Esophagus squamous epithelium (tissue), 5 donors: ENCODE data around the gene CSTF2T. TPM values are rescaled to one million over a fixed set of nuclear protein-coding genes. Genes with fewer than 3 reads are reported as not detected.

Experiments
- DNase-seq: peaks from one replicate; lab custom pipeline; 2025; lab: John Stamatoyannopoulos, UW
- H3K27ac ChIP-seq, 4 donors: fragments of 200-600 bp; sonication (generic); one replicate each; pipeline ENCODE4 v1.5.1; 2016 to 2019; ENCODE audit warnings: mild to moderate bottlenecking in 1 of 4
- H3K27me3 ChIP-seq, 4 donors: fragments of 200-600 bp; sonication (generic); 1 replicate in 3 of 4; 2 replicates in 1 of 4; pipeline versions ENCODE4 v1.5.1 to v1.6.0; 2017 to 2021; ENCODE audit warnings: antibody characterized with exemption in 1 of 4
- H3K36me3 ChIP-seq, 3 donors: fragments of 200-600 bp; sonication (generic); one replicate each; pipeline ENCODE4 v1.5.1; 2016 to 2019
- H3K4me1 ChIP-seq, 3 donors: fragments of 200-600 bp; sonication (generic); one replicate each; pipeline ENCODE4 v1.5.1; 2017 to 2019
- H3K4me3 ChIP-seq, 4 donors: fragments of 200-600 bp; sonication (generic); 1 replicate in 3 of 4; 2 replicates in 1 of 4; pipeline ENCODE4 v1.5.1; 2016 to 2019; ENCODE audit warnings: mild to moderate bottlenecking in 2 of 4, moderate library complexity in 1 of 4
- H3K9me3 ChIP-seq, 3 donors: fragments of 200-600 bp; sonication (generic); one replicate each; pipeline ENCODE4 v1.5.1; 2016 to 2019
- POLR2A ChIP-seq, 4 donors: fragments of 450-650 bp; IDR thresholded peaks; one replicate each; pipeline ENCODE4 v1.6.1; 2017; ENCODE audit warnings: antibody characterized with exemption in 4 of 4, mild to moderate bottlenecking in 4 of 4, moderate library complexity in 3 of 4
- WGBS, 2 donors: methylation state at CpG; one replicate each; pipeline ENCODE4 v1.1.5; 2018; 5-methylcytosine and 5-hydroxymethylcytosine counted together
- intact Hi-C: fragments of 100-400 bp; cut with DNase I; formaldehyde crosslinking; loops from one replicate; pipeline ENCODE4 v1.15.0; 2022
- total RNA-seq, 4 donors: library from RNA; depleted of rRNA; stranded (reverse); fragments of >200 nt; gene quantifications; one replicate each; pipeline ENCODE4 v1.1.0, GENCODE V29; 2016
- TF ChIP-seq, protein P1 (sequence below), 6 experiments: fragments of 450-650 bp in 4 of 6; fragments of 200-600 bp in 2 of 6; sonication (generic) in 2 of 6; IDR thresholded peaks; one replicate each; pipeline ENCODE4 v1.5.1; 2016 to 2019; ENCODE audit warnings: antibody characterized with exemption in 6 of 6, mild to moderate bottlenecking in 4 of 6, moderate library complexity in 4 of 6
- donor health status: DM: yes; HTN: yes; CAD: no.

Gene CSTF2T
- total RNA-seq, 4 donors from 2014 or later, result 8.1 to 15.3 (median 12.6) TPM

DNA sequence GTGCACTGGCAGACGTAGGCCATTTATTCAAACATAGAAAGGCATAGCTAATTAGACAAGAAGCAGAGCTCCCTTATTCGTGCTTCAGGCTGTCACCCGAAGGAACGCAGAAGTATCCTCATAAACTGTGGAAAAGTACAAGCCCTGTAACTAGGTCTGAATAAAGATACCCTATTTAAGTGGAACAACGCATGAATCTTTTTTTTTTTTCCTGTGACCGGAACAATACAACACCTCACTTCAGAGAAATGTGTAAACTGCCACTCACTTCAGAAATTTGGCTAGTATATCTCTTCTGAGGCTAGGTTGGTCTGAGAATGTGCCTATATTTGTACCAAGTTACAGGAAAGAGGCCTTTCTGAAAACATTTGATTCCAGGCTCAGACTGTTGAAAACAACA, 8.0 kb upstream of the CSTF2T start:
- DNase-seq, result no peak
- Histone ChIP-seq H3K27me3 (no peaks in the 10 kb centered on the region), H3K9me3 (no peaks in the 10 kb centered on the region), H3K4me1 (peaks cover 0 to 9% (median 0%) of the 10 kb centered on the region in 3 donors), H3K27ac (no peak overlapping the region), H3K36me3 (no peaks in the 10 kb centered on the region), H3K4me3 (no peak overlapping the region)
- TF ChIP-seq, protein P1, sequence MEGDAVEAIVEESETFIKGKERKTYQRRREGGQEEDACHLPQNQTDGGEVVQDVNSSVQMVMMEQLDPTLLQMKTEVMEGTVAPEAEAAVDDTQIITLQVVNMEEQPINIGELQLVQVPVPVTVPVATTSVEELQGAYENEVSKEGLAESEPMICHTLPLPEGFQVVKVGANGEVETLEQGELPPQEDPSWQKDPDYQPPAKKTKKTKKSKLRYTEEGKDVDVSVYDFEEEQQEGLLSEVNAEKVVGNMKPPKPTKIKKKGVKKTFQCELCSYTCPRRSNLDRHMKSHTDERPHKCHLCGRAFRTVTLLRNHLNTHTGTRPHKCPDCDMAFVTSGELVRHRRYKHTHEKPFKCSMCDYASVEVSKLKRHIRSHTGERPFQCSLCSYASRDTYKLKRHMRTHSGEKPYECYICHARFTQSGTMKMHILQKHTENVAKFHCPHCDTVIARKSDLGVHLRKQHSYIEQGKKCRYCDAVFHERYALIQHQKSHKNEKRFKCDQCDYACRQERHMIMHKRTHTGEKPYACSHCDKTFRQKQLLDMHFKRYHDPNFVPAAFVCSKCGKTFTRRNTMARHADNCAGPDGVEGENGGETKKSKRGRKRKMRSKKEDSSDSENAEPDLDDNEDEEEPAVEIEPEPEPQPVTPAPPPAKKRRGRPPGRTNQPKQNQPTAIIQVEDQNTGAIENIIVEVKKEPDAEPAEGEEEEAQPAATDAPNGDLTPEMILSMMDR (IDR thresholded peaks at IDR 0.05), result no peak
- TF ChIP-seq POLR2A (IDR thresholded peaks at IDR 0.05), result no peak
- 83 to 86% methylated on average over 6 of the region's 6 CpGs for WGBS, 2 donors
- intact Hi-C loops, result no loop called here

DNA sequence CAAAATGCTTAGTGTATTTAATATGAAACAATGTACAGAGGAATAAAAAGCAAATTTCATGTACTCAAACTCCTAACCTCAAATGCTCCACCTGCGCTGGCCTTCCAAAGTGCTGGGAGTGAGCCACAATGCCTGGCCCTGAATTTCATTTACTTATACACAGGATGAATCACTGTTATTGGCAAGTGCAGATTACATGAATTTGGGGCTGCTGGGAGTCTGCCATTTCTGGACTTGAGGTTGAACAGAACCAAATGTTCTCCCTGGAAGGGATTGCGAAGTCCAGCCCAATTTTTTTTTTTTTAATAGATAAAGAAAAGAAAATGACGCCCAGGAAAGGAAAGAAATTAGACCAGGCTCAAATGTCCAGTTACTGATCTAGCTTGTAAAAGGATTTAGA, 6.8 kb upstream of the CSTF2T start:
- TF ChIP-seq, protein P1 (IDR thresholded peaks at IDR 0.05), result no peak
- TF ChIP-seq POLR2A (IDR thresholded peaks at IDR 0.05), result no peak
- DNase-seq, result no peak
- Histone ChIP-seq H3K4me3 (no peak overlapping the region), H3K4me1 (peaks cover 0 to 9% (median 0%) of the 10 kb centered on the region in 3 donors), H3K27ac (peak overlapping the region in 1 of 4 donors; percentile 37), H3K27me3 (no peaks in the 10 kb centered on the region), H3K9me3 (no peaks in the 10 kb centered on the region), H3K36me3 (no peaks in the 10 kb centered on the region)
- WGBS, 2 donors, result 24 to 59% methylated on average over 3 of the region's 3 CpGs
- intact Hi-C loops, result no loop called here

DNA sequence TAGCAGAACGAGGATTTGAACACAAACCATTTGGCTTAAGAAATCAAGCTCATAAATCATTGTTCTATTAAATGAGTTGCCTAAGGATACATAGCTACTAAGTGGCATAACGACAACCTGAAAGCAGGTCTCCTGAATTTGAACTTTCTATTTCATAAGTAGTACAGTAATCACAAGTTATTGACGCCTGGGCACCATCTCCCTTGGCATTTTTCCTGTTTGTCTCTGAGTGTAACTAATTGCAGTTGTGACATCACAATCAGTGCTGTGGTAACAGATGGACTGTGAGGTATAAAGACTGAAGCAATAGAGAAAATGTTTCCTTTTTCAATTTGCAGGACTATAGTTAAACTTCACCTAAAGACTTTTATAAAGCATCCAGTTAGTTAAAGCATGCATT, 6.4 kb upstream of the CSTF2T start:
- DNase-seq, result no peak
- intact Hi-C loops, result no loop called here
- TF ChIP-seq POLR2A (IDR thresholded peaks at IDR 0.05), result no peak
- TF ChIP-seq, protein P1 (IDR thresholded peaks at IDR 0.05), result no peak
- WGBS, 2 donors, result 26 to 50% methylated on average over 3 of the region's 3 CpGs
- Histone ChIP-seq H3K4me1 (peaks cover 0 to 10% (median 0%) of the 10 kb centered on the region in 3 donors), H3K9me3 (no peaks in the 10 kb centered on the region), H3K27me3 (no peaks in the 10 kb centered on the region), H3K4me3 (no peak overlapping the region), H3K27ac (no peak overlapping the region), H3K36me3 (no peaks in the 10 kb centered on the region)

DNA sequence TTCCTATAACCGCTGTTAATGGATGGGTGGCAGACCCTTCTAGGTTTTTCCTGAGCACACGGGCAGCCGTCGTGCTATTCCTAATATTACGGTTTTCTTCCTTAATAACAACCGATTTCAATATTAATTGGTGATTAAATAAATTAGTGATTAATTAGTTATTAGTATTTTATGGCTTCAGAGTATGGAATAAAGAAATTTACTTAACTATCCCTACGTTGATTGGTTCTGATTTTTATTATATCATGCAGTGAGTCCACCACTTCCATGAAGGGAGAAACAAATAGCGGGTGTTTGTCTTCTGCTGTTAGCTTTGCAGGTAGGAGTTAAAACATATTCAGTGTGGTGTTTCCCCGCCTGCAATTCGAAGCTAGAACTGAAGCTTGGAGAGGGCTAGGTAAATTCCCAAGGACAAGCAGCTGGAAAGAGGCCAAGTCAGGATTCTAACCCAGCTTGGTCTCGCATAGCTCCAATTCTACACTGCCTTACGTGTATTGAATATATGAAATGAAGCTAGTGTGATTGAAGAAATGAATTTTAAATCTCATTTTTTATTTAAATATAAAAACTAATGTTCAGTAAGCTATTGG, 928 bp upstream of the CSTF2T start:
- H3K27ac ChIP-seq, result peak overlapping the region; percentile 84 to 97 (median 92)
- no peaks in the 10 kb centered on the region for H3K36me3 ChIP-seq
- no peak for TF ChIP-seq POLR2A (IDR thresholded peaks at IDR 0.05)
- TF ChIP-seq, protein P1 (IDR thresholded peaks at IDR 0.05), result peak in 1 of 6 experiments; percentile 3
- H3K4me1 ChIP-seq, result peaks cover 15 to 46% (median 30%) of the 10 kb centered on the region in 3 donors
- H3K27me3 ChIP-seq, result no peaks in the 10 kb centered on the region
- peak overlapping the region; percentile 73 to 87 (median 81) for H3K4me3 ChIP-seq
- no peak for DNase-seq
- WGBS, 2 donors, result 13 to 18% methylated on average over 12 of the region's 12 CpGs
- no peaks in the 10 kb centered on the region for H3K9me3 ChIP-seq
- intact Hi-C loops, result no loop called here

DNA sequence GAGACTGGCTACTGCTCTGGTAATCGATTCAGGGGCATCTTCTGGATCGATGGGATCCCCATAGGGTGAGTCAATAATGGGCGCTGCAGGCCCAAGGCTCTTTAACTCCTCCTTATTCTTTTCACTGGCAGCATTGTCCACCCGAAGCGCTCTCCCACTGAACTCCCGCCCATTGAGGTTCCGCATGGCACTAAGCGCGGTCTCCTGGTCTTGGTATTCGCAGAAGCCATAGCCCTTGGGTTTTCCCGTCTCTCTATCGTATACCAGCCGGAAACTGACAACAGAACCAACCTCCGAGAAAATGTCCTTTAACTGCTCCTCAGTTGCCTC, 285 bp downstream of the CSTF2T start:
- Histone ChIP-seq H3K27ac (peak overlapping the region; percentile 84 to 97 (median 92)), H3K27me3 (no peaks in the 10 kb centered on the region), H3K36me3 (no peaks in the 10 kb centered on the region), H3K9me3 (no peaks in the 10 kb centered on the region), H3K4me1 (peaks cover 15 to 54% (median 33%) of the 10 kb centered on the region in 3 donors), H3K4me3 (peak overlapping the region; percentile 73 to 87 (median 81))
- TF ChIP-seq POLR2A (IDR thresholded peaks at IDR 0.05), result no peak
- TF ChIP-seq, protein P1 (IDR thresholded peaks at IDR 0.05), result no peak
- DNase-seq, result no peak
- 0 to 1% methylated on average over 13 to 14 of the region's 14 CpGs for WGBS, 2 donors
- intact Hi-C loops, result no loop called here
